Measurements from ENCODE around the gene ATF1.

GRCh38 chr12:50728841-50729240 lies 35.1 kb upstream of the ATF1 start:
- TF ChIP-seq POLR2A (IDR thresholded peaks at IDR 0.05; ENCODE audit: extremely low read depth, insufficient read length), result no peak
- no peak for TF ChIP-seq CTCF (IDR thresholded peaks at IDR 0.05; ENCODE audit: low read depth, low read length)

All from NB4 (cell line).